Ramos (cell line): Measurements from ENCODE around the gene PNPT1.
"Not testable (repeated sequence)": the region's sequence is repeated elsewhere in the genome, so short reads cannot be mapped to it uniquely, and the experiment has no call there.

Experiments
- in situ Hi-C: fragments of 300-500 bp; cut with MboI; formaldehyde crosslinking; loops from one replicate; pipeline ENCODE4 v1.14.3; 2022; ENCODE audit warnings: low sequenced_read_pairs; ENCODE audit not compliant: unreplicated experiment

Gene PNPT1

DNA sequence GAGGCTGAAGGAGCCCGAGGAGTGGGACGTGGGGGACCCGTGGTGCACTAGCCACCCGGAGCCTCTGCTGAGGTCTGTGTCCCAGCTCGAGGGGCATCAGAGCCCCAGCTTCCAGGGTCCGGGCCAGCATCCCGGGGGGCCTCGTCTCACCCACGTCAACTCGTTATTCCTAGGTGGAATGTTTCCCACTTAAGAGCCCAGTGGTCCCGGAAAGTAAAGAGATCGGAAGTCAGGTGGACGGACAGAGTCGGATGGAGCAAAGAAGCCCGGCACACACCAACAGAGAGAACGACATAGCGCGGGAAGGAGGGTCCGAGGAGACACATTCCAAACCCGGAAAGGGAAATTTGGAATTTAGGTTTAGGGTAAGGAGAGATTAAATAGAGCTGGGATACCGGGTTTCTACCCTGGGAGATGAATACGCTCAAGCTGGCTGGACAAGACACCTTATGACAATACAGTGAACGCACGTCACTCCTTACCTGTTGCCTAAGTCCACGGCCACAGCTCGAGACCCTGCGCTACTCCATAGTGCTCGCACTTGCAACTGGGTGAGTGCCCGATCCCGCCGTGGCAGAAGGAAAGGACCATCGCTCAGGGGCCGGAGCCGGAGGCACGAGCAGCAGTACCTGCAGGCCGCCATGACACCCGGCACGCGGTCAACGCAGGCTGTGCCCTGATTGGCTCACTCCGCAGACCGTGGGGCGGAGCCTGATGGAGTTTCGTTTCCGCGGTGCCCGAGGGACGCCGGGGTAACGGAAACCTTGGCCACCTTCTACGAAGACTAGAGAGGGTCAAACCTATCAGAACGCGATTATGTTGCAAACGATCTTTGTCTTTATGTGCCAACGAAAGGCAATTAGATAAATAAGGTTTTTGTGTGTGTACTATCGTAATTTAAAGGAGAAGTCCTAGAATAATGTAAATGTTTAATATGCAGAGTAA is at the start of gene PNPT1:
TSS of gene PNPT1 (minus strand) at position 664 of the 945 bp plus-strand sequence. CDS start at position 643, 21 bp downstream.
- in situ Hi-C loops = no loop called here

DNA sequence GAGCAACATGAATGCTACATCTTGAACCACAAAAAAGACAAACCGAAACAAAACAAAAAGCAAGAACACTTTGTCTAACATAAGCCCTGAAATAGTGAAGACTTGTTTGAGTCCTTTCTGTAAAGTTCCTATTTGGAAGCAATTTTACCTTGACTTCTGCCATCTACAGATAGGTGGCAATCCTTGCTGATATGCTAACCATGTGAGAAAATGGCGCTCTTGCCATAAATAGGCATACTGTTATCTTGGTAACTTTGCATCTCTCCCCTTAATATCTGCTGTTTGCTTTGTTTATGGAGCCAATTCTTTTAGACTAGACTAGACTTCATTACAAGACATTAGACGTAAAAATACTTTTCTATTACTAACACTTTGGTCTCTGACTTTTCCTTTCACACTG is 49.4 kb upstream of the PNPT1 start:
- in situ Hi-C loops = no loop called here

DNA sequence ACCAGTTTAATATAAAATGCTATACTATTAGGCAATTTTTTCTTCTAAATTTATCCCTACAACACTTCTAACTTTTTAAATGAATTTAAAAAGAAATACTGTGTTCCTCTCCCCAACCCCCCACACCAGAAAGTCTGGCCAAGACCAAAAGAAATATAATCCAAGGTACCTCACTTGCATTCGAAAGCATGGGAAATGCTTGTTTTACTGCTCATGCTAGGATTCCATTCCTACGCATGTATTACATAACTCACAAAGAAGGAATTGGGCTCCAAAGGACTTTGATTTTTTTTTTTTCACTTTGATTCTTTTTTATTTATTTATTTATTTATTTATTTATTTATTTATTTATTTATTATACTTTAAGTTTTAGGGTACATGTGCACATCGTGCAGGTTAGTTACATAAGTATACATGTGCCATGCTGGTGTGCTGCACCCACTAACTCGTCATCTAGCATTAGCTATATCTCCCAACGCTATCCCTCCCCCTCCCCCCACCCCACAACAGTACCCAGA is 42.4 kb upstream of the PNPT1 start:
- in situ Hi-C loops = not testable (repeated sequence)

DNA sequence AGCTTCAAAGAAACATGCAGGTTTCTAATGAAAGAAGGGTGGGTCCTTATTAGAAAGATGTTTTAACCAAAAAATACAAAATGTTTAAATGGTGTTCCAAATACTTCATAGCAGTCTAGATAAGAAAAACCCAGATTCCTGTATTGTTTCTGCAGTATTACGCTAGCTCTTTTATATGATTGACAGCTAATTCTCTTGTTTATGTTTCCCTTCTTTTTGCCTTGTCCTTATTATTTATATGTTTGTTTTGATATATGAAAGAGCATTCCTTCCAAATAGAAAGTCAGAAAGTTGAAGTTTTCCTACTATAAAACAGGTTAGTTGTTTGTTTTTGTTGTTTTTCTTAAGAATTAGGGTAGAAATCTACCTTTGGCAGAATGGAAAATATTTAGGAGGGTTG is 41.1 kb upstream of the PNPT1 start:
- in situ Hi-C loops = no loop called here

DNA sequence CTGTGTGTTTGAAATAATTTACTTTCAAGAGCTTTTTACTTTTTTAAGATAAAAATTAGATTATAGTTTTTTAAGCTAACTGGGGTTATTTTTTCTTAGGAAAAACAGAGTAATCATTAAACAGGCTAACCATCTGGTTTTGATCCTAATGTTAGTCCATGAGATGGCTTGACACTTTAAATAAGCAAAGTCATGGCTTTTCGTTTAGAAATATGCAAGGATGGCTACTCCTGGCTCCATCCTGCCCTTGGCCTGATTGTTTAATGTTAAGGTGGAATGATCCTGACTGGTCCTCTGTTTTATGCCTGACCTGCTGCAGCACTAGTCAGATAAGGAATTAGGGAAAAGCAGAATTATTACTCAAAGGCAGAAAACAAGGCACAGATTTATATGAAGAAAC is 39.7 kb upstream of the PNPT1 start:
- in situ Hi-C loops = no loop called here

DNA sequence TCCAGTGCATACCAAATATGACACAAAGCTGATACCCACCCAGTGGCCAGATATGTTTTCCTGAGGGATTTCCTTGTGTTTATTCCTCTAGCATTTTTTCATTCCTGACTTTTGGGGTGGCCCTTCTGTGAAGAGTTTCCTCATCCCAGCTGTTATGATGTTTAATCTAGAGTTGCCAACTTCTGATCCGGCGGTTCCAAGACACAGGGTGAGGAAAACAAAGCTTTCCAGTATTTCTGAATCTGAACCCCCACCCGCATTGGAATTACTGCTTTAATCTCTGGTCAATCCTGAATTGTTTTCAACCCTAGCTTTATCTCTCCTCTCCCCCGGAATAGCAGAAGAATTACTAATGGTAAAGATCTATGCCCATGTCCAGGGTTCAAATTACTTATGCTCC is 39.2 kb upstream of the PNPT1 start:
- in situ Hi-C loops = no loop called here

DNA sequence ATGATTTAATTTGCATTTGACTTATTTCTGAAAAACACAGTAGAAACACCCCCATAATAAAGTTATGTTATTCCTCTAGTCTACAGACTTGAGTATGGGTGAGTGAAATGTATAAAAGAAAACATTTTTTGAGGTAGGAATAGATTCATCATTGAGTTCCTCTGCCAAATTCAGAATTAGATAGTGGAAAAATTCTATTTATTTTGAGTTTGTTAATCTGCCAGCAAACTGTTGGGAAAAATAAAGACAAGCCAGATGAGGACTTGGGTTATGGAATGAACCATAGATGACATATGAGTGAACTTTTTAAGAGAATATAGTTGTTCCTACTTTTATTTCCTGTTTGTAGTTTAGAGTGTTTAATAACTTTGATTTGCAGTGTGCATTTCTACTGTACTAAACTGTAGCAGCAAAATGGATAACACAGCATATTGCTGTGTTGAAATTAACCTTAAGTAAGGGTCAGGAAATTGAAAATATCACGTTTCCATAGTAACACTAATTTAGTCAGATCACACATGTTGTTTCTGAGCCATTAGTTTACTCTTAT is 35.6 kb upstream of the PNPT1 start:
- in situ Hi-C loops = no loop called here

DNA sequence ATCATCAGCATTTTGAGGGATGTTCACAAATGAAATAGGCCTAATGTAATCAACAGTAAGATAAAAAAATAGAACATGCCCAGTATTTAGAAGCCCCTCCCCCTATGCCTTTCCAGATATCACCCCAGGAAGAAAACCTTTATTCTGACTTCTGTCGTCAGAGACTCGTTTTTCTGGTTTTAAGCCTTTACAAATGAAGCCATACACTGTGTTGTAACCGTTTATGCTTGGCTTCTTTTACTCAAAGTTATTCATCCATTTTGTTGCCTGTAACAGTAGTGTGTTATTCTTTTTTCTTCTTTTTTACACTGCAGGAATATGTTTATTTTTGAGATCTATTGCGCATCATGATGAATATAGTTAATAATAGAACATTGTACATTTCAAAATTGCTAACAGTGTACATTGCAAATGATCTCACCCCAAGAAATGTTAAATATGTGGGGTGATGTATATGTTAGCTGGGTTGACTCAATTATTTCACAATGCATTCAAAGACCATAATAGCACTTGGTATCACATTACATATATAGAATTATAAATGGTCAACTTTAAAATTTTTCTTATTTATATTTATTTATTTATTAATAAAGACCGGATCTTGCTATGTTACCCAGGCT is 28.1 kb upstream of the PNPT1 start:
- in situ Hi-C loops = loop anchor here (25.0 kb wide), 1 partner anchor 241 kb away; no protein-coding TSS in a partner anchor

DNA sequence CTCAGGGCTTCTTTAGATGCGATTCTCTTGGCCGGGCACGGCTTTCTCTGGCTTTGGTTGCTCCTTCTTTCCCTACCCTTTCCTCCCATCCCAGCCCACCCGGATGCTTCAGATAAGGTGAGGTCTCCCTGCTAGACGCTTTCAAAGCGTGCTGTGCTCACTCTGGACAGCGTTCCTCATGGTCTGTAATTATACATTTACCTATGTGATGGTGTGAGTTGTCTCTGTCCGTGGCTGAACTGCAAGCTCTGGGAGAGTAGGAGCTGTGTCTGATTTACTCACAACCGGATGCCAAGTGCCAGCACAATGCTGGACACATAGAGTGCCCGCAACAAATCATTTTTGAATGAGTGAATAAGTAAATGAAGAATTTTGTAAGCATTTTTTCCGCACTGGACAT is 26.8 kb upstream of the PNPT1 start:
- in situ Hi-C loops = loop anchor here (25.0 kb wide), 1 partner anchor 242 kb away; no protein-coding TSS in a partner anchor

DNA sequence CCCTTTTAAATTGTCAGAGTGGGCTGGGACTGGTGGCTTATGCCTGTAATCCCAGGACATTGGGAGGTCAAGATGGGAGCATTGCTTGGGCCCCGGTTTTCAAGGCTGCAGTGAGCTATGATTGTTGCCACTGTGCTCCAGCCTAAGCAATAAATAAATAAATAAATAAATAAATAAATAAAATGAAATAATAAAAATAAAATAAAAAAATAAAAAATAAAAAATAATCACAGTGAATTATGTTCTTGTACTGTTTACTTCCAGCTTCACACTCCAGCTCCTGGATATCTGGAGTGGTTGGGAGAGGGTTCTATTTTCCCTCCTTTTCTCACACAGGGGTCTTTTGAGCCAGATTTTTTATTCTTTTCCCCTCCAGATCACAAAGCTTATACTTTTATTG is 26.2 kb upstream of the PNPT1 start:
- in situ Hi-C loops = loop anchor here (25.0 kb wide), 1 partner anchor 242 kb away; no protein-coding TSS in a partner anchor

DNA sequence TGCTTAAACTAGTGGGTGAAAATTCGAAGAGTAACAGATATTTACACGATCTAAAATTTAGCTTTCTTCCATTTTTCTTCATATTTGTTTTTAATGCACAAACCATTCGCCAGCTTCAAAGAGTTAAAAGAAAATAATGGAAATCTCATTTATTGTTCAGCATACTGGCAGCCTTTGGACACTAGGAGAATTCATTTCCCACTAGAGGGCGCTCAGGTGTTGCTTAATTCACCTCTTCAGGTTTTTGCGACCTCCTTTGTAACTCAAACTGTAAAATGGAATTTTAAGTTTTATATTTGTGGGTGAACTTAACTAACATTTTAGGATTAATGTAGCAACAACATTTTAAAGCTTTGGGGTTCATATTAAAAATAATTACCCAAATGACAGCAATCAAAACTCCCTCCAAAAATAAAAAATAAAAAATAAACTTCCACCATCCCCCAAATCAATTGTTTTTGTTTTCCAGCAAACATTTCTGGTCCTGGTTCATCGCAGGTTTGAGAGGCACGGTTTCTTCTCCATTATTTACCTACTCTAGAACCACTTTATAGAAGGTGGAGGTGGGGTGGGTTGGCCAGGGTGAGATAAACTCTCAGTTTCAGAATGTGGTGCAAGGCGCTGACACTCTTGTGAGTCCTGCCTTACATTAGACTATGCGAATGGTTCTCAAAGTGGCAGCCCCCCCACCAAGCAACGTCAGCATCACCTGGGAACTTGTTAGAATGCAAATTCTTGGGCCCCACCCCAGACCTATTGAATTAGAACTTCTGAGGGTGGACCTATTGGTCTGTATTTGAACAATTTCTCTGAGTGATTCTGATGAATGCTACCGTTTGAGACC is 24.7 kb upstream of the PNPT1 start:
- in situ Hi-C loops = loop anchor here (25.0 kb wide), 1 partner anchor 244 kb away; no protein-coding TSS in a partner anchor

DNA sequence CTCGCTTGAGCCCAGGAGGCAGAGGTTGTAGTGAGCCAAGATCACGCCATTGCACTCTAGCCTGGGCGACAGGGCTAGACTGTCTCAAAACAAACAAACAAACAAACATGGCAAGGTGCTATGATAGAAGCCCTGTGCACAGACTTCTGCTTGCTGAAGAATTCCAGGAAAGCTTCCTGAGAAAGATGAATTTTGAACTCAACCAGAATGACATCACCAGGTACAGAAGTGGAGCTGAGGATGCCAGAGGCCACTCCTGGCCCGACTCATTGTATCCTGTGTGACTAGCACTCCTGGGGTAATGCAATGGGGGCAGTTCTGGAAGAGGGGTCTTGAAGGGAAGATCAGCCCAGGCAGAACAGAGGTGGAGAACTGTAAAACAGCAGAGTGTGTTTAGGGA is 22.0 kb upstream of the PNPT1 start:
- in situ Hi-C loops = loop anchor here (25.0 kb wide), 1 partner anchor 247 kb away; no protein-coding TSS in a partner anchor

DNA sequence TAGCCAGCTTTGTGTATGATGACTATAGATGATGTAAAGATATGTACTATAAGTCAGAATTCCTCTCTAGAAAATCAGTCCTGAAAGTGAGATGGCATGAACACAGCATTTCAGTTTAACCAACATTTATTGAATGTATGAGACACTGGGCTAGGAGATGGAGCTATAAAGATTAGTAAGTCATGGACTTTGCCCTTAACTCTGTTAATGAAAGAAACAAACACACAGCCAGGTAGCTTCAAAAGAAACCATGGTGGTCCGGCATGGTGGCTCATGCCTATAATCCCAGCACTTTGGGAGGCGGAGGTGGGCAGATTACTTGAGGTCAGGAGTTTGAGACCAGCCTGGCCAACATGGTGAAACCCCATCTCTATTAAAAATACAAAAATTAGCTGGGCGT is 21.5 kb upstream of the PNPT1 start:
- in situ Hi-C loops = loop anchor here (25.0 kb wide), 1 partner anchor 247 kb away; no protein-coding TSS in a partner anchor

DNA sequence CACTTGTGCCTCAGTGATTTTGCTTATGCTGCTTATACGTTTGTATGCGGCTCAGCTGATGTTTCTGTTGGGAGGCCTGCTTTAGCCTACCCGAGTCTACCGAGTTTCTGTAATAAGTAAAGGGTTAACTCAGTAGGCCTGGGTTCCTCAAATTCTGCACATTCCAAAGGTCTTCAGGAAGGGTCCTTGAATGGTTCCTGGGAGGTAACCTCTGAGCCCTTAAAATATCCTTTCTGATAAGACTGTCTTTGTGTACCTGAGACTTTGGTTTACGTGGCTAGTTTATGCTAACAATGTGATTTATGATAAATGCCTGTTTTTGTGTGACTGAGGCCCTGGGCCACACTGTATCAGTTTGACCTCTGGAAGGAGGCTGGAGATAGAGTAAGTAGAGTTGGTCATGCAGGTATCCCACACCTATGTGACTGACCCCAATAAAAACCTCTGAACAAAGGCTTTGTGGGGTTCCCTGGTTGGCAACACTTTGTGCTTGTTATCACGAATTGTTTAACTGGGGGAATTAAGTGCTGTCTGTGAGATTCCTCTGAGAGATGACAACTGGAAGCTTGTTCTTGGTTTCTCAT is 18.9 kb upstream of the PNPT1 start:
- in situ Hi-C loops = loop anchor here (25.0 kb wide), 1 partner anchor 250 kb away; no protein-coding TSS in a partner anchor

DNA sequence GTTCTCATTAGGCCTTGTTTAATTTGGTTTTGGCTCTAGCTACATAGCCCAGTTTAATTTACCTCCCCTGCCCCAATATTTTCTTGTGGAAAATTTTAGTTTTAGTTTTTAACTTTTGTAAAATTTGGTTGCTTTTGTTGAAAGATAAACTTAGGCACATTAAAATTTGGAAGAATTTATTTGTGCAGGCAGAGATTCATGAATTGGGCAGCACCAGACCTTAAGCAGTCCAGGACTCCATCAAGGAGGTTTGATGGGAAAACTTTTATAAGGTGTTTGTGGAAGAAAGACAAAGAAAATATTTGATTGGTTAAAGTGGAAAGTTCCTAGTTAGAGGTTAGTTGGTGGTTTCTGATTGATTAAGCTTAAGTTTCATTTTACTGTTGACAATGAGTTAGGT is 16.4 kb upstream of the PNPT1 start:
- in situ Hi-C loops = loop anchor here (25.0 kb wide), 1 partner anchor 252 kb away; no protein-coding TSS in a partner anchor

DNA sequence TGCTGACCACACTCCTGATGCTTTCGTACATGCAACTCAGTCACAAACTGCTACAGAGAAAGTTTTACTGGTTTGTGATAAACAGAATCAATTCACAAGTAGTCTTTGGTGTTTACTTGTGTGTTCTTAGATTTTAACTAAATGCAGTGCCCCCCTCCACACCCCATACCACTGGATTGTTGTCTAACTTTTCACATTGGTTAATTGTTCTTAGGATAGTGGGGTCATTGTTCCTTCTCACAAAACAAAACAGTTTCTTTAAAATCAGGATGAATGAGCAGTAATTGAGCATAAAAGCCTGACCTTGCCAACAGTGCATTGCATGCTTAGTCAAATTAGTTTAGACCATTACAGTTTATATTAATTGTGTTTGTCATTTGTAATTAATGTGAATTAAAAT is 14.1 kb upstream of the PNPT1 start:
- in situ Hi-C loops = loop anchor here (25.0 kb wide), 1 partner anchor 255 kb away; no protein-coding TSS in a partner anchor

DNA sequence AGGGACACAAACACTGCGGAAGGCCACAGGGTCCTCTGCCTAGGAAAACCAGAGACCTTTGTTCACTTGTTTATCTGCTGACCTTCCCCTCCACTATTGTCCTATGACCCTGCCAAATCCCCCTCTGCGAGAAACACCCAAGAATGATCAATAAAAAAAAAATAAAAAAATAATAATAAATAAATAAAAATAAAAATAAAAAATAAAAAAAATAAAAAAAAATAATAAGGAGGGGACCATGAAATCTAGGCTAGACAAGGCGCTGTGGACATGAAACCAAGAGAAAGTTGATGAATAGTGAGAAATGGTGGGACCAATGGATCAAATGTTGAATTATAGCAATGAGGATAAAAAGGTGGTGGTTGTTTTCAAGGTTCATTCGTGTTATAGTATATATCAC is 12.6 kb upstream of the PNPT1 start:
- in situ Hi-C loops = loop anchor here (25.0 kb wide), 1 partner anchor 256 kb away; no protein-coding TSS in a partner anchor

DNA sequence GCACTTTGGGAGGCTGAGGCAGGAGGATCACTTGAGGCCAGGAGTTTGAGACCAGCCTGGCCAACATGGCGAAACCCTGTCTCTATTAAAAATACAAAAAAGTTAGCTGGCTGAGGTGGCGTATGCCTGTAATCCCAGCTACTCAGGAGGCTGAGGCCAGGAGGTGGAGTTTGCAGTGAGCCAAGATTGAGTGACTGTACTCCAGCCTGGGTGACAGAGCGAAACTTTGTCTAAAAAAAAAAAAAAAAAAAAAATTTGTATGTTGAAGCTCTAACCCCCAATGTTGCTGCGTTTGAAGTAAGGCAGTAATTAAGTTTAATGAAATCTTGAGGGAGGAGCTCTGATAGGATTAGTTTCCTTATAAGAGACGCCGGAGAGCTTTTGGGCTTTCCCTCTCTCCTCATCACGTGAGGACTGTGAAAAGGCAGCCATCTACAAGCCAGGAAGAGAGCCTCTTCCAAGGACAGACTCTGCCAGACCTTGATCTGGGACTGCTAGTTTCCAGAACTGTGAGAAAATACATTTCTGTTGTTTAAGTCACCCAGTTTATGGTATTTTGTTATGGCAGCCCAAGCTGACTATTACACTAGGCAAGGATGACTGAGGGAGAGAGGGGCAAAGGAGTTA is 11.5 kb upstream of the PNPT1 start:
- in situ Hi-C loops = loop anchor here (25.0 kb wide), 1 partner anchor 257 kb away; no protein-coding TSS in a partner anchor

DNA sequence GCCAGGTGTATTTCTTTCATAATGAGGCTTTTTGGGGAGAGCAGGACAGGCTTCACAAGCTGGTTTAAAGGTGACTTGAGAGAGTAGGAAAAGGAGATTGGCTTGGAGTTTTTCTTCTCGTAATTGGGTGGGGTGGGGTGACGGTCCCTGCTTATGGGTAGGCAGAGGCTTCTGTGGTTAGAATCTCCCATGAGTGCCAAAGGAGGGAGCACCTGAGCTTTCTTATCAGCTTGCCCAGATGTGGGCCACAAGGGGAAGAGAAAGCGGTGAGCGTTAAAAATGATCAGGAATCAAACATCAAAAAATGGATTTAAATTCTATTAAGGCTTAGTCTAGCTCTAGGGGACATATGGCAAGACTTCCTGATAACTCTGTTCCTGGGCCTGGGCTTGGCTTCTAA is 9.7 kb upstream of the PNPT1 start:
- in situ Hi-C loops = loop anchor here (25.0 kb wide), 1 partner anchor 259 kb away; no protein-coding TSS in a partner anchor
